ENCODE results near the gene CXCR6.

DNA sequence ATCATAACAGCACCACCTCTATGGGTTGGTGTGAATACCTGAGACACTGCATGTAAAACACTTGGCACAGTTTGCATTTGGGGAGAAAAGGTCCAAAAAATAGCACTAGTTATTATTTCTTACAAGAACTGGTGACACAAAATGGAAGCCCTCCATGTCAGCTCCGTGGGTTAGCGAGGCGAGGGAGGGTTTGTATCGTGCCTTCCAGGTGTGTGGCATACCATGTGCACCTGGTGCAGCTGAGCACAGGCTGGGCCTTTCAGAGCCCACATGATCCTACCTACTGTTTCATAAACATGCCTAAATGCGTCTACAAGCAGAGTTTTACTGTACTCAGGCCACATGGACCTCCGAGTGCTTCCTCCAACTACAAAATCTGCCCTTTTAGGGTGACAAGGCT is 5.6 kb downstream of the CXCR6 start:
- TF ChIP-seq POLR2A (IDR thresholded peaks at IDR 0.05), result no peak
- TF ChIP-seq, protein P1, sequence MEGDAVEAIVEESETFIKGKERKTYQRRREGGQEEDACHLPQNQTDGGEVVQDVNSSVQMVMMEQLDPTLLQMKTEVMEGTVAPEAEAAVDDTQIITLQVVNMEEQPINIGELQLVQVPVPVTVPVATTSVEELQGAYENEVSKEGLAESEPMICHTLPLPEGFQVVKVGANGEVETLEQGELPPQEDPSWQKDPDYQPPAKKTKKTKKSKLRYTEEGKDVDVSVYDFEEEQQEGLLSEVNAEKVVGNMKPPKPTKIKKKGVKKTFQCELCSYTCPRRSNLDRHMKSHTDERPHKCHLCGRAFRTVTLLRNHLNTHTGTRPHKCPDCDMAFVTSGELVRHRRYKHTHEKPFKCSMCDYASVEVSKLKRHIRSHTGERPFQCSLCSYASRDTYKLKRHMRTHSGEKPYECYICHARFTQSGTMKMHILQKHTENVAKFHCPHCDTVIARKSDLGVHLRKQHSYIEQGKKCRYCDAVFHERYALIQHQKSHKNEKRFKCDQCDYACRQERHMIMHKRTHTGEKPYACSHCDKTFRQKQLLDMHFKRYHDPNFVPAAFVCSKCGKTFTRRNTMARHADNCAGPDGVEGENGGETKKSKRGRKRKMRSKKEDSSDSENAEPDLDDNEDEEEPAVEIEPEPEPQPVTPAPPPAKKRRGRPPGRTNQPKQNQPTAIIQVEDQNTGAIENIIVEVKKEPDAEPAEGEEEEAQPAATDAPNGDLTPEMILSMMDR (IDR thresholded peaks at IDR 0.05), result no peak
- TF ChIP-seq EP300 (IDR thresholded peaks at IDR 0.05), result no peak
- TF ChIP-seq POLR2AphosphoS5 (IDR thresholded peaks at IDR 0.05), result no peak
